GM18508 (cell line): Measurements from ENCODE around the gene TMEM182.

Source experiments
- ATAC-seq: cut with Tn5 transposase; IDR thresholded peaks from one replicate; pipeline ENCODE4 v1.9.1; 2021; ENCODE audit warnings: moderate number of reproducible peaks; ENCODE audit not compliant: insufficient read depth, unreplicated experiment

Gene TMEM182

GRCh38 chr2:102798181-102798580, 36.4 kb downstream of the TMEM182 start:
- ATAC-seq = no peak

GRCh38 chr2:102801098-102801718, 39.4 kb downstream of the TMEM182 start:
- no peak for ATAC-seq

- ATAC-seq = no peak
Observed at GRCh38 chr2:102801858-102802699, 40.2 kb downstream of the TMEM182 start.

GRCh38 chr2:102803041-102803896, 41.4 kb downstream of the TMEM182 start:
- no peak for ATAC-seq

- no peak for ATAC-seq
Observed at GRCh38 chr2:102803897-102804217, 42.0 kb downstream of the TMEM182 start.

- no peak for ATAC-seq
Observed at GRCh38 chr2:102806250-102806837, 44.5 kb downstream of the TMEM182 start.

GRCh38 chr2:102809291-102810189, 47.7 kb downstream of the TMEM182 start:
- no peak for ATAC-seq

- ATAC-seq = no peak
Observed at GRCh38 chr2:102815285-102815684, 53.5 kb downstream of the TMEM182 start.

GRCh38 chr2:102826904-102827303, 65.1 kb downstream of the TMEM182 start:
- no peak for ATAC-seq

GRCh38 chr2:102832789-102833188, 71.0 kb downstream of the TMEM182 start:
- no peak for ATAC-seq

- ATAC-seq = no peak
Observed at GRCh38 chr2:102834523-102835273, 72.9 kb downstream of the TMEM182 start.

GRCh38 chr2:102837626-102838198, 75.9 kb downstream of the TMEM182 start:
- ATAC-seq = no peak

GRCh38 chr2:102839668-102840388, 78.0 kb downstream of the TMEM182 start:
- ATAC-seq = no peak

- no peak for ATAC-seq
Observed at GRCh38 chr2:102841107-102841840, 79.4 kb downstream of the TMEM182 start.

GRCh38 chr2:102843764-102844443, 82.1 kb downstream of the TMEM182 start:
- ATAC-seq = no peak

- ATAC-seq = no peak
Observed at GRCh38 chr2:102844911-102845310, 83.1 kb downstream of the TMEM182 start.

- no peak for ATAC-seq
Observed at GRCh38 chr2:102848366-102848839, 86.6 kb downstream of the TMEM182 start.
